D721Med (cell line): Measurements from ENCODE around the gene KLHL14.

Experiments
- DNase-seq: peaks from one replicate; pipeline ENCODE4 v3.0.0; 2011; ENCODE audit warnings: low spot score; ENCODE audit not compliant: insufficient read length
- FAIRE-seq: peaks from 2 replicates; lab custom pipeline; 2011; peaks lifted over from hg19 to GRCh38; lab: Jason Lieb, UNC
- TF ChIP-seq, protein P1 (sequence below): IDR thresholded peaks from 2 replicates; pipeline ENCODE4 v1.5.1; 2012; ENCODE audit warnings: mild to moderate bottlenecking, control low read depth; ENCODE audit not compliant: insufficient read depth; ENCODE audit errors: missing control alignments

Gene KLHL14, protein sequence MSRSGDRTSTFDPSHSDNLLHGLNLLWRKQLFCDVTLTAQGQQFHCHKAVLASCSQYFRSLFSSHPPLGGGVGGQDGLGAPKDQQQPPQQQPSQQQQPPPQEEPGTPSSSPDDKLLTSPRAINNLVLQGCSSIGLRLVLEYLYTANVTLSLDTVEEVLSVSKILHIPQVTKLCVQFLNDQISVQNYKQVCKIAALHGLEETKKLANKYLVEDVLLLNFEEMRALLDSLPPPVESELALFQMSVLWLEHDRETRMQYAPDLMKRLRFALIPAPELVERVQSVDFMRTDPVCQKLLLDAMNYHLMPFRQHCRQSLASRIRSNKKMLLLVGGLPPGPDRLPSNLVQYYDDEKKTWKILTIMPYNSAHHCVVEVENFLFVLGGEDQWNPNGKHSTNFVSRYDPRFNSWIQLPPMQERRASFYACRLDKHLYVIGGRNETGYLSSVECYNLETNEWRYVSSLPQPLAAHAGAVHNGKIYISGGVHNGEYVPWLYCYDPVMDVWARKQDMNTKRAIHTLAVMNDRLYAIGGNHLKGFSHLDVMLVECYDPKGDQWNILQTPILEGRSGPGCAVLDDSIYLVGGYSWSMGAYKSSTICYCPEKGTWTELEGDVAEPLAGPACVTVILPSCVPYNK

DNA sequence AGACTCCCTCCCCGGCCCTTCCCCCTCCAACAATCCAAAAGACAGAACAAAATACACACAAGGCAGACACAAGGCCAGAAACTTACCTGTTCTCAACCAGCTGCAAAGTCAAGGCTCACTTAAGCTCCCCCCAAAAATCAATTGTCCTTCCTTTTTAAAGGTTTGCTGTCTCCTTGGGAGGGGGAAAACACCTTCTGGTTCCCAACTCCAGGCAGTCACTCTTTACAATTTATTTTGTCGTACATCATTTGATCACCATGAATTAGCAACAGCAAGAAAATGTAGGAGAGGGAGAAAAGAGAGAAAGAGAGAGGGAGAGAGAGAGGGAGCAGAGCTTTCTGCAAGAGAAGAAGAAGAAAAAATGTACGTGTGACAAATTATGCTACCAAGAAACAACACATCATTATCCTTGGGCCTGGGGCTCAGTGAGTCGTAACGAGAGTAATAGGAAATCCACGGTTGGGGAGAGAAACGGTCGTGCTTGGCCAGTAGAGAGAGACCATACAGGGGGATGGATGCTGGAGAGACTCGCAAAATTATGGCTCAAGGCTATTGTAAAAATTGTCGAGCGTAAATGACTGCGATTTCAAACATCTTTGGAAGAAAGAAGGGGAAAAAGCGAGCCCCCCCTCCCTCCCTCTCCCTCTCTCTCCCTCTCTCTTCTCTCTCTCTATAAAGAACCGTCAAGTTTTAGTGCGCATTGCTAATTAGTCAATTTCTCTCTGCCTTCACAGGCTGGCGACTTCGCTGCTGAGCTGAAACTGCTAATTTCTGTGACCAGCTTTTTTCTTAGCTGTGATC lies at the start of gene KLHL14:
KLHL14 (minus strand) TSS at position 443 of the 801 bp plus-strand sequence. CDS start 2,432 bp downstream, outside the sequence.
- DNase-seq (no peak), FAIRE-seq (no peak)
- TF ChIP-seq, protein P1, sequence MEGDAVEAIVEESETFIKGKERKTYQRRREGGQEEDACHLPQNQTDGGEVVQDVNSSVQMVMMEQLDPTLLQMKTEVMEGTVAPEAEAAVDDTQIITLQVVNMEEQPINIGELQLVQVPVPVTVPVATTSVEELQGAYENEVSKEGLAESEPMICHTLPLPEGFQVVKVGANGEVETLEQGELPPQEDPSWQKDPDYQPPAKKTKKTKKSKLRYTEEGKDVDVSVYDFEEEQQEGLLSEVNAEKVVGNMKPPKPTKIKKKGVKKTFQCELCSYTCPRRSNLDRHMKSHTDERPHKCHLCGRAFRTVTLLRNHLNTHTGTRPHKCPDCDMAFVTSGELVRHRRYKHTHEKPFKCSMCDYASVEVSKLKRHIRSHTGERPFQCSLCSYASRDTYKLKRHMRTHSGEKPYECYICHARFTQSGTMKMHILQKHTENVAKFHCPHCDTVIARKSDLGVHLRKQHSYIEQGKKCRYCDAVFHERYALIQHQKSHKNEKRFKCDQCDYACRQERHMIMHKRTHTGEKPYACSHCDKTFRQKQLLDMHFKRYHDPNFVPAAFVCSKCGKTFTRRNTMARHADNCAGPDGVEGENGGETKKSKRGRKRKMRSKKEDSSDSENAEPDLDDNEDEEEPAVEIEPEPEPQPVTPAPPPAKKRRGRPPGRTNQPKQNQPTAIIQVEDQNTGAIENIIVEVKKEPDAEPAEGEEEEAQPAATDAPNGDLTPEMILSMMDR: no peak

DNA sequence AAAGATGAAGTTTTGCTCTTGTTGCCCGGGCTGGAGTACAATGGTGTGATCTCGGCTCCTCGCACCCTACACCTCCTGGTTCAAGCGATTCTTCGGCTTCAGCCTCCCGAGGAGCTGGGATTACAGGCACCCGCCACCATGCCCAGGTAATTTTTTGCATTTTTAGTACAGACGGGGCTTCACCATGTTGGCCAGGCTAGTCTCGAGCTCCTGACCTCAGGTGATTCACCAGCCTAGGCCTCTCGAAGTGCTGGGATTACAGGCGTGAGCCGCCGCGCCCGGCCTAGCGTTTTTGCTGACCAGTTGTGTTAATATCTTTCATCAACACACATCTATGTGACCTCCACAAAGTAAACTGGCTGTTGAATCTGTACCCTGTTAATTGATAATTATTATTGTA lies 49.4 kb upstream of the KLHL14 start:
- no peak for FAIRE-seq
- no peak for DNase-seq
- TF ChIP-seq, protein P1: no peak

DNA sequence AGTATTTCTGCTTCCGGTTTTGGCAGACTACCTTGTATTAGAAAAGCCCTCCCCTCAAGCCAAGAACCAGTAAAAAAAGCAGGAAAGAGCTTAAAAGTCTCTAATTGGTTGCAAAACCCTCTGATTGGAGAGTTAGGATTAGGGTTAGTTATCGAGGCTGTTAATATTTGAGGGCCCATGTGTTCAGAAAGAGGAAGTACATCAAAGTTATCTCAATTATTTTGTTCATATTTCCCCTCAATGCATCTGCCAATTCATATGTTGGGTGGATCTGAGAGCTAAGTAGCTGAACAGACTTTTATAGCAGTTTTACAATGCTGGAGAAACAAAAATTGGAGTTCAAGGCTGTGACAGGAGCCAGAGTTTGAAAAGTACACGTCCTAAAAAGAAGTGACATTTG lies 43.1 kb upstream of the KLHL14 start:
- no peak for DNase-seq
- FAIRE-seq: no peak
- TF ChIP-seq, protein P1: no peak

DNA sequence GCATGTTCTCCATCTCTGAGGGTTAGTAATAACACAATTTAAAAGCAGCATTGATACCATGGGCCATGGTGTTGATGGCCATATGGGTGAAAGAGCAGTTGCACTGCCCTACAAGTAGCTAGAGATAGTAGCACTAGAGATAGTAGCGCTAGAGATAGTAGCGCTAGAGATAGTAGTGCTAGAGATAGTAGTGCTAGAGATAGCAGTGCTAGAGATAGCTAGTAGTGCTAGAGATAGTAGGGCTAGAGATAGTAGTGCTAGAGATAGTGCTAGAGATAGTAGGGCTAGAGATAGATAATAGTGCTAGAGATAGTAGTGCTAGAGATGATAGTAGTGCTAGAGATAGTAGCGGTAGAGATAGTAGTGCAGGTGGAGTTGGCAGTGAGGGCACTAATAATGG lies 39.5 kb upstream of the KLHL14 start:
- no peak for FAIRE-seq
- TF ChIP-seq, protein P1: no peak

DNA sequence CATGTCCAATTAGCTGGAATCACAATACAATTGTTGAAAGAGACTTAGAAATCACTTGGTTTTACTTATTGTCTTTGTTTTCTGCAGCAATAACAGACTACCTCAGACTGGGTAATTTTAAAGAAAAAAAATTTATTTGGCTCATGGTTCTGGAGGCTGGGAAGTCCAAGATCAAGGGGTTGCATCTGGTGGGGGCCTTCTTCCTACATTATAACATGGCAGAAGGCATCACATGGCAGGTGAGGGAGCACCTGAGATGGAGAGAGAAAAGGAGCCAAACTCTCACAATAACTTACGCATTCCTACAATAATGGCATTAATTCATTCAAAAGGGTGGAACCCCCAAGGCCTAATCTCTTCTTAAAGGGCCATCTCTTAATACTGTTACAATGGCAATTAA lies 37.5 kb upstream of the KLHL14 start:
- no peak for FAIRE-seq
- TF ChIP-seq, protein P1: no peak
- no peak for DNase-seq

More for the DNA sequence above, 39.5 kb upstream of the KLHL14 start:
- no peak for DNase-seq

DNA sequence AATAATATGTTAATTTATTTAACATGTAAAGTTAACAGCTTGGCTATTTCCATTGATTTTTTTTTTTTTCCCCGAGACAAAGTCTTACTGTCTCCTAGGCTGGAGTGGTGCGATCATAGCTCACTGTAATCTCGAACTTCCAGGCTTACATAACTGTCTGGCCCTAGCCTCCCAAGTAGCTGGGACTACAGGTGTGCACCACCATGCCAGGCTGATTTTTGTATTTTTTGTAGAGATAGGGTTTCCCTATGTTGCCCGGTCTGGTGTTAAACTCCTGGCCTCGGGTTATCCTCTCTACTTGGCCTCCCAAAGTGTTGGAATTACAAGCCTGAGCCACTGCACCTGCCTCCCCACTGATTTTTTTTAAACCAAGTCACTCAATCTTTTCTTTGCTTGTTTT lies 32.5 kb upstream of the KLHL14 start:
- no peak for DNase-seq
- TF ChIP-seq, protein P1: no peak
- FAIRE-seq: no peak
